ENCODE data around the gene RAPGEF3.

DNA sequence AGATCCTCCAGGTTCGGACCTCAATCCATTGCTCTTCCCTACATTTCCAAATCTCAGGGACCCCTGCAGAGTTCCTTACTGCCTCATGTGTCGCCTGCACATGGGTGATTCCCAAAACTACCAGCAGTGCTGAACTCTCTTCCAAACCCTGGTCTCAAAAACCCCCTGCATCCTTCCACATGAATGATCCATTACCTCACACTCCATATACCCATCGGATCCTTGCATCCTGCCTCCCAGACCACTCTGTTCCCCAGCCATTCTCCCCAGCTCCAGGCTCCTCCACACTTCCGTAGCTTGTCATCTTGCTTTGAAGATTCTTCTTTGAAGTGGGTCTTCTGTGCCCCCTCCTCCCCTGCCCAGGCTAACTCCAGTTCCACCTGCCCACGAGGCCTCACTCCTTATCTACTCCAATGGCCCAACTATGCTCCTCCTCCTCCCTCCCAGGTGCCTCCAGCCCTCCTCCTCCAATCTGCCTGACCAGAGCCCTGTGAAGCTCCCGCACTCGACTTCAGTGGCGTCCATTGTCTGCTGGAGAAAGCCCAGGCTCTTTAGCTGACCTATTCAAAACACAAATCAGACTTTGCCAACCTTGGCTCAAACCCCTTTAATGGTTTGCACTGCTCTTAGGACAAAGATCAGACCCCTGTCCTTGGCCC lies 13.8 kb downstream of the RAPGEF3 start:
- TF ChIP-seq SUZ12 (IDR thresholded peaks at IDR 0.05; ENCODE audit: extremely low read depth, insufficient read depth, insufficient read length) (no peak), ZNF274 (IDR thresholded peaks at IDR 0.05; ENCODE audit: low read depth, low read length) (no peak), YY1 (IDR thresholded peaks at IDR 0.05; ENCODE audit: insufficient read depth, insufficient read length) (no peak)
